ENCODE measurements around the gene RBM22.
A peak's percentile ranks its signal among the peaks of the same experiment; 100 is the strongest.

The RBM22 gene

DNA sequence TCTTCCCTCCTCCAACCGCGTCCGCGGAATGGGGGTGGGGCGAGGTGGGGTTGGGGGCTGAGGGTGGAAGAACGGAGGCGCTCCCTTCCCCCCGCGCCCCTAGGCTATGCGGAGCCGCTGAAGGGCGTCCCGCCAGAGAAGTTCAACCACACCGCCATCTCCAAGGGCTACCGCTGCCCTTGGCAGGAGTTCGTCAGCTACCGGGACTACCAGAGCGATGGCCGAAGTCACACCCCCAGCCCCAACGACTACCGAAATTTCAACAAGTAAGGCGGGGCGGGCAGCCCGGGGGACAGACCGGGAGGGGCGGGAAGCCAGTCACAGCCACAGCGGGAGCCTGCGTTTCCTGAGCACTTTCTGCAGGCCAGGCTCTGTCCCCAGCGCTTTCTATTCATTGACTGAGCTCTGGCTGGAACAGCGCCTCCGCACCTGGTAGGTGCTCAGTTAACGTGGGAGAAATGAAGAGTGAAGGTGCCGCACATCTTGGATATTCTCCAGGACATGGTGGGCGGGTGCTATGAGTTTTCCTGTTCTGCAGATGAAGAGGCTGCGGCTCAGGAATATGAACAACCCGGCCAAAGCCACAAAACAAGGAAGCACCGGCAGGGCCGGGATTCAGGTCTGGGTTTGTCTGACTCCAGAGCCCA is 28.5 kb downstream of the RBM22 start:
- no peak for DNase-seq

DNA sequence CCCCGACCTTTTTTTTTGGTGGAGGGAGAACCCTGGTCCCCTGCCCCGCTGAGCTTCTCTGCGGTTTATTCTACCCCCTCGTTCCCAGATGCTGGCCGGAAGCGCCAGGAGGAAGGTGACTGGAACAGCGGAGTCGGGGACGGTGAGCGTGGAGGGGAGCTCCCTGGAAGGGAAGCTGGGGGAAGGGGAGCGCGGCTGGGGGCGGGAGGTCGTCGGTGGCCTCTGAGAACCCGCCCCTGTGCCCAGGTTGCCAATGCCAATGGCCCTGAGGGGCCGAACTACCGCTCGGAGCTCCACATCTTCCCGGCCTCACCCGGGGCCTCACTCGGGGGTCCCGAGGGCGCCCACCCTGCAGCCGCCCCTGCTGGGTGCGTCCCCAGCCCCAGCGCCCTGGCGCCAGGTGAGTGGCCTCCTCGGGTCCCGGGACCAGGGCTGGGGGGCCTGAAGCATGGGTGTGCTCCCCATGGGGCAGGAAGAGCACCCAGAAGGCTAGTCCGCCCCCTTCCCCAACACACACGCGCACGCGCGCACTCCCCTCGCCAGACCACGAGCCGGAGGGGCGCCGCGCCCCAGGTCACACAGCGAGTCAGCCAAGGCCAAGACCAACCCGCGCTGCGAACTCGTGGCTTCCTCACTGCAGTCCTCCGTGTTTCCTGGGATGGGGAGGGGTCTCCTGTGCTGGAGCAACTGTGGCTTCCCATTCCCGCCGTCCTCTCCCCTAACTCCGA is 29.2 kb downstream of the RBM22 start:
- DNase-seq = no peak

DNA sequence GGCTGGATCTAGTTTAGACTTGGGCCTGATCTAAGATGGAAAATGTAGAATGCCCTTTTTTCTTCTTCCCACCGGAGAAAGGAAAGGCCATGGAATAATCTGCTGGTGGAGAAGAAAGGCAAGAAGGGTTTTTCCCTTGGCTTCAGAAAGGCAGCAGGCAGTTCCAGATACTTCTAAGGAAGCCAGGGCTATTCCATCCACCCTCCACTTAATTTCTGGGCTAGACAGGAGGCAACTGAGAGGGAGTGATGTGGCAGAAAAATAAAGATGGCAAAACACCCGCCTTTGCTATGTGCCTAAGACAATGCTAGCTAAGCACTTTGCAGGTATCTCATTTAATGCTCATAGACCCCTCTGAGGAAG is 29.9 kb downstream of the RBM22 start:
- DNase-seq = no peak

DNA sequence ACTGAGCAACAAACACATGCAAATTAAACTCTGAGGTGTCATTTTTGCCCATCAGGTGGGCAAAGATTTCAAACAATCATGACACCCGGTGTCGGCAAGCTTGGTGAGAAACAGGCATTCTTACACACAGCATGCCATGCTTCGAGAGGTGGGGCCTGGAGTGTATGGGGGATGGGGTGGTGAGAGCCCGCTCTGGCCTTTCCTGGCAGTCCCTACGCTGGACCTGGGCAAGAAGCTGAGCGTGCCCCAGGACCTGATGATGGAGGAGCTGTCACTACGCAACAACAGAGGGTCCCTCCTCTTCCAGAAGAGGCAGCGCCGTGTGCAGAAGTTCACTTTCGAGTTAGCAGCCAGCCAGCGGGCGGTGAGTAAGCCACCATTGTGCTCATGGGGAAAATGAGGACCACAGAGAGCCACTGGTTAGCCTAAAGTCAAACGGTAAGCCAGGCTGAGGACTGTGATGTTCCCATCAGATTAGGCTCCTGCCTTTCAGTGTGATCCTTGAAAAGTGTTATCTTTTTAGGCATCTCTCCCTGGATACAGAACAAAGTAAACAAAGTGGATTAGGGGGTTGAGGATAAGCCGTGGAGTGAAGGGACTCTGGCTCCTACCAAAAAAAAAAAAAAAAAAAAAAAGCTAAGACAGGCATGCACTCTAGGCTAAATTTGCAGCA is 30.5 kb downstream of the RBM22 start:
- DNase-seq = no peak

DNA sequence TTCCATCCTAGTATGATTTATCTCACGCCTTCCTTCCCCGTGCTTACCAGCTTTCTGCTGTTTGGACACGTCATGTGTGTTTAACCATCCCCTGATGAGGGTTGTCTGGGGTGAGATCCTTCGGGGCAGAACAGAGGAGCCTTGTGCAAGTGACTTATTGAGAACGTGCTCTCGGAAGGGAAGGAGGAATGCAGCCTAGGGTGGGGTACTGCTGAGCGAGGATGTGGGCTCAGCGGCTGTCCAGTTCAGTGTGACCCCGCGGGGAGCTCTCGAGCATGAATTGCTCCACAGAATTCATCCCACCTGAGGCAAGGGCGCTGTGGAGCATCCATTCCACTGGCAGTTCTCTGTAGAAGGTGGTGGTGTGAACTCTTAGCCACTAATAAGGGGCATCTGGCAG is 35.8 kb downstream of the RBM22 start:
- DNase-seq = no peak

DNA sequence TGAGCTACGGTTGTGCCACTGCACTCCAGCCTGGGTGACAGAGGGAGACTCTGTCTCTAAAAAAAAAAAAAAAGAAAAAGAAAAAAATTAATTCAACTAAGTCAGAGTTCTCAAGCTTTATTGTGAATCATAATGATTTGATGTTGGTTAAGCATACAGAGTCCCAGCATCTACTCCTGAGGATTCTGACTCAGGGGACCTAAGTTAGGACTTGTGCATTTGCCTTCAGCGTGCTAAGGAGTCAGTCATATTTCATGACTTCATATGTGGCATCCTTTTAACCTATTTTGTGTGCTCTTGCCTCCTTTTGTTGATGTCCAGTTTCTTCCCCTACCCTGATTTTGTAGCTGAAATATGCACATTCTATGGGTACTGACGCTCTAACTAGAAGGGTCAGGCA is 36.9 kb downstream of the RBM22 start:
- DNase-seq = no peak

DNA sequence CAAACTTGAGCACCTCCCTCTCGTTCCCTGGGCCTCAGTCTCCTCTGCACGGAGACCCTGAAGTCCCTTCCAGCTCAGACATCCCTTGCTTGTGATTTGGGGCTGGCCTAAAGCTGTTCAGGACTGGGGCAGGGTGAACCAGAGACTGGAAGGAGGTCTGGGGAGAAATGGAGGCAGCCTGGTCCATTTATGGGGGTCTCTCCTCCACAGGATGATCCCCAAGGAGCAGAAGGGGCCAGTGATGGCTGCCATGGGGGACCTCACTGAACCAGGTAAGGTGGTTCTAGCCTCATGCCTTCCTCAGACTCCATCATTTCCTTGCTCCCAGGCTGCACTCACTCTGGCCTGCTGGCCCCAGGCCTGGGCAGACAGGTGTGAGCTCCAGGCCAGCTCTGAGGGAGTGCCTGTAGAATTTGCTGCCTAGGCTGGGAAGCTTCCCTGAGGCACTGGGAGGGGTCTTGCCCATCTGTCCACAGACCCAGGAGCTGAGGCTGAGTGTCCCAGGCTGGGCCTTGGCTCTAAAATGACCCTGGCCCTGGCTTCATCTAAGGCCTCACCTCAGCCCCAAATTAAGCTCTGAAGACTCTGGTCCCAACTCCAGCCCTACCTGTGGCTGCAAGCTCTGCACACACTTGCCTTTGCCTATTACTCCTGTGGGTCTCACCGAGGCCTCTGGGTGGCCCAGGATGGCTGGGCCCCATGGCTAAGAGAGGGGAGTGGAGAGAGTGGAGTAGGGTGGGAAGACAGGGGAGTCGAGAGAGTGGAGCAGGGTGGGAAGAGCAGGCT is 37.9 kb downstream of the RBM22 start:
- DNase-seq = no peak

DNA sequence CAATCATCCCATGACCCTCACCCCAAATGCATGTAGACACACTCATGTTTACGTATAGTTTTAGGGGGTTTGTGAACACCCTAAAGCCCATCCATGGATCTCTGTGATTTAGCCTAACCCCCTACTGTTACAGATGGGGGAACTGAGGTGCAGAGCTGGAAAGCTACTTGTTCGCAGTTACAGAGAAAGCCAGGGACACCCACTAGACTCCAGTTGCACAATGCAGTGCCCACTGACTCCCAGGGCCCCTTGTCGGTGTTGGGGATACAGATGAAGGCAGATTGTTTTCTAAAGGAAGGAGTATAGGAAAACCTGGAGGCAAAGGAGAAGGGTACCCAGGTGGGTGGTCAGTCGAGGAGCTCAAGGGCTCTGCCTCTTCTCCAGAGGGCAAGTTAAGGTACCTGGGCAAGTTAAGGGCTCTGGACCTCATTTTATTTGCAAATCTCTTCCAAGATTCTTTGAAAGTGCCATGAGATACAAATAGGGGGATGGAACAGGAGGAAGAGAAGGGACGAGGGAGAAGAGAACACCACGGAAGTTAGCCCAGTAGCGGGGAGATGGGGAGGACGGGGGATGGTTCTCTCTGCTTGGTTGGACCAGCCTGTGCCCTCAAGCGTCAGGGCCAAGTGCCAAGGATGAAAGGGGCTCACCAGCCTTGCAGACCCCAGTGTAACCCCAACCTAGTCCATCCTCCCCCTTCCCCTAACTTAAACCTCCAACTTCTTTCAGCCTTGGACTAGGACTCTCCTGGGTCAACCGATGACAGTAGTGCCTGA is 38.9 kb downstream of the RBM22 start:
- DNase-seq = no peak

DNA sequence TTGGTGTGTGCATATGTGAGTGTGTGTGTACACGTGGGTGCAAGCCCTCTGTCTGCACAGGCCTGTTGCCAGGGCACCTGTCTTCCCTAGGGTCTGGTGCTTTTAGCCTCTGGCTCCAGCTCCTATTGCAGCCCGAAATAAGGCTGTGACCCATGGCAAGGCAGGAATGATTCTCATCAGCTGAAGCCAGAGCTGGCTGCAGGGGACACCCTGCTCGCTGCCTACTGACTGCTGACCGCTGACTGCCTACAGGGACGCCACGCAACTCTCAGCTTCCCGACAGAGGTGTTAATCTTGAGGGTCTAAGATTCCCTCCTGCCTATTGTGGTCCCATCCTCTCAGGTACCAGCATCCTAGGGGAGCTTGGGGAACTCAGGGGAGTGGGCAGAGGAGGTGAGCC is 39.8 kb downstream of the RBM22 start, which contains the start of gene MYOZ3:
Gene MYOZ3, plus strand, starts transcription at position 166 of the 400 bp plus-strand sequence. CDS start 1,691 bp downstream, outside the sequence.
- no peak for DNase-seq

DNA sequence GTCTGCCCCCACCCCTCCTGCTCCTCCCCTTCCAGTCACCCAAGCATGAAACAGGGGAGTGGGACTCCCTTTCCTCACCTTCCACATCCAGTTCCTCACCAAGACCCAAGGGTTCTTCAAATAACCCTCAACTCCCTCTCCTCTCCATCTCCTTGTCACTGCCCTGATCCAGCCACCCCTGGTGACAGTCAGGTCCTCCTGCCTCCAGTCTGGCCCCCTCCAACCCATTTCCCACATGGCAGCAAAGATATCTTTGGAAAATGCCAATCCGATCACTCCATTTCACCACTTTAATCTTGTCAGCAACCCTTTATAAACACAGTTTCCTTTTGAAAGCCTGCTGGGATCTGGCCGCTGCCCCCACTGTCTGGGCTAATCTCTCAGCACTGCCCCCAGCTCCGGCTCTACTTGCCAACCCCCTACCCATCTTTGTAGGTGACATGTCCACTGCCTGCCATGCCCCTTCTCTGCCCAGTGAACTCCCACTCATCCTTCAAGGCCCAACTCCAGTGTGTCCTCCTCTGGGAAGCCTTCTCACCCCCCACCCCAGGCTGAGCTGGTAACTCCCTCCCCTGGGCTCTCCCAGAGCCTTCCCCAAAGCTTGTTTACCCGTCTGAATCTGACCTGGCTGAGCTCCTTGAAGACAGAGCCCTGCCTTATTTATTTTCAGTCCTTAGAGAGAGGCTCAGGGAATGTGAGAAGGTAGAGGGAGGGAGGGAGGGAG is 40.6 kb downstream of the RBM22 start:
- DNase-seq = no peak

DNA sequence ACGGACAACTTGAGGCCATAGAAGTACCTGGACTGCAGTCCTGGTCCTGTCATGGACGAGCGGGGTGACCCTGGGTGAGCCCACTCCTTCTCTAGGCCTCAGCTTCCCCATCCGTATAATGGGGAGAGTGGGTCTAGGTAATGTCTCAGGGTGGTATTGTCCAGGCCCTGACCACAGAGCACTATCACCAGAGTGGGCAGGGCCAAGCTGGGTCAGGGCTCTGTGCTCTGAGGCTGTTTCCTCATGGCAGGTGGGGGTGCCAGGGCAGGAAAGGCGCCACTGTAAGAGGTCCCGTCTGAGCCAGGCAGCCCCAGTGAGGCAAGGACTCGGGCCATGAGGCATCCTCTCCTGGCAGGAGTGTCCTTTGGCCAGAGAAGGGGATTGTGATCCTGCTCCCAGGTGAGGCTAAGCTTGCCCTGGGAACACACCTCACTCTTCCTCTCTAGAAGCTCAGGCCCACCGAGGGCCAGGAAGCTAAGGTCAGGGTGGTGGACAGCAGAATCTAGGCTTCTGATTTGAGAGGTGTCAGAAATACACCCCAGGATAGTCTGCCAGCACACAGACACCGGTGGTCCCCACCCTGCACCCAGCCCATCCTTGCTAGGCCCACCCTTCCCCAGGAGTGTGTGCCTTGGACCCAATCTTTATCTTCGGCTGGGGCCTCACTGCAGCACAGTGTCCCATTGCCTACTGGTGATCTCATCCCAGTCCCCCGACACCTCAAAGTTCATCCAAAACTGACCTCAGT is 41.3 kb downstream of the RBM22 start:
- no peak for DNase-seq

DNA sequence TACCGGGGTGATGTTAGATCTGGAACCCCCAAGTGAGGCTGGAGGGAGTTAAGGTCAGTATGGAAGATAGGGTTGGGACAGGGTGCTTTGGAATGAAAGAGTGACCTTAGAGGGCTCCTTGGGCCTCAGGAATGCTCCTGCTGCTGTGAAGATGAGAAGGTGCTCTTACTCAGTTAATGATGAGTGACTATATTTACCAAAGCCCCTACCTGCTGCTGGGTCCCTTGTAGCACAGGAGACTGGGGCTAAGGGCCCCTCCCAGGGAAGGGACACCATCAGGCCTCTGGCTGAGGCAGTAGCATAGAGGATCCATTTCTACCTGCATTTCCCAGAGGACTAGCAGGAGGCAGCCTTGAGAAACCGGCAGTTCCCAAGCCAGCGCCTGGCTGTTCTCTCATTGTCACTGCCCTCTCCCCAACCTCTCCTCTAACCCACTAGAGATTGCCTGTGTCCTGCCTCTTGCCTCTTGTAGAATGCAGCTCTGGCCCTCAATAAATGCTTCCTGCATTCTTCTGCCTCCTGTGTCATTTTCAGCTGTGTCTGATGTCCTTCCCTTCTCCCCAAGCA is 42.1 kb downstream of the RBM22 start:
- DNase-seq = no peak

DNA sequence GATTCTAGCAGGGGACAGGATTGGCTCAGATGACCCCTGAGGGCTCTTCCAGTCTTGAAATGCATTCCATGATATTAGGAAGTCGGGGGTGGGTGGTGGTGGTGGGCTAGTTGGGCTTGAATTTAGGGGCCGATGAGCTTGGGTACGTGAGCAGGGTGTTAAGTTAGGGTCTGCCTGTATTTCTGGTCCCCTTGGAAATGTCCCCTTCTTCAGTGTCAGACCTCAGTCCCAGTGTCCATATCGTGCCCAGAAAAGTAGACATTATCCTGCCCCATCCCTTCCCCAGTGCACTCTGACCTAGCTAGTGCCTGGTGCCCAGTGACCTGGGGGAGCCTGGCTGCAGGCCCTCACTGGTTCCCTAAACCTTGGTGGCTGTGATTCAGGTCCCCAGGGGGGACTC is 42.7 kb downstream of the RBM22 start:
- DNase-seq = no peak

DNA sequence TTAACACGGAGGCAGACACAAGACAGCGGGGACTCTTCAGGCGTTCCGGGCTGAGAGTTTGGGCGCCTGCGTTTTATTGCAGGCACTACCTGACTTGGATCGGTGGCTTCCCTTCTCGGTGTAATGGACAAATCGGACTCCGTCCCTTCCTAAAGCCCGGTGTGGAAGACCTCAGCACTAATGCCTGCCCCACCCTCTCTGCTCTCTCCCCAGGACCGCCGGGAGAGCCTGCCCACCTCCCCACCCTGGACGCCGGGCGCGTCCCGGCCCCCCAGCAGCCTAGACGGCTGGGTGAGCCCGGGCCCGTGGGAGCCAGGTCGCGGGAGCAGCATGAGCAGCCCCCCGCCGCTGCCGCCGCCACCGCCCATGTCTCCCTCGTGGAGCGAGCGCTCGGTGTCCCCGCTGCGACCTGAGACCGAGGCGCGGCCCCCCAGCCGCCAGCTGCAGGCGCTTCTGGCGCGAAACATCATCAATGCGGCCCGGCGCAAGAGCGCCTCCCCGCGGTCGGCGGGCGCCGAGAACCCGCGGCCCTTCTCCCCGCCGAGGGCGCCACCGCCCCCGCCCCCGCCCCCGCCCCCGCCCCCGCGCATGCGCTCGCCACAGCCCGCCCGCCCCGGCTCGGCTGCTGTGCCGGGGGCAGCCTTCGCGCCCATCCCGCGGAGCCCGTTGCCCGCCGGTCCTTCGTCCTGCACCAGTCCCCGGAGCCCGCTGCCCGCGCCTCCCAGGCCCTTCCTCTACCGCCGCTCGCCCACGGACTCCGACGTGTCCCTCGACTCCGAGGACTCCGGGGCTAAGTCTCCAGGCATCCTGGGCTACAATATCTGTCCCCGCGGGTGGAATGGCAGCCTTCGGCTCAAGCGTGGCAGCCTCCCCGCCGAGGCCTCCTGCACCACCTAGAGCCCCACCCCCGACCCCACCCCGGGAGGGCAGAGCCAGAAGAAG is 44.4 kb downstream of the RBM22 start:
- DNase-seq = peak; percentile 34 to 82 (median 50)

DNA sequence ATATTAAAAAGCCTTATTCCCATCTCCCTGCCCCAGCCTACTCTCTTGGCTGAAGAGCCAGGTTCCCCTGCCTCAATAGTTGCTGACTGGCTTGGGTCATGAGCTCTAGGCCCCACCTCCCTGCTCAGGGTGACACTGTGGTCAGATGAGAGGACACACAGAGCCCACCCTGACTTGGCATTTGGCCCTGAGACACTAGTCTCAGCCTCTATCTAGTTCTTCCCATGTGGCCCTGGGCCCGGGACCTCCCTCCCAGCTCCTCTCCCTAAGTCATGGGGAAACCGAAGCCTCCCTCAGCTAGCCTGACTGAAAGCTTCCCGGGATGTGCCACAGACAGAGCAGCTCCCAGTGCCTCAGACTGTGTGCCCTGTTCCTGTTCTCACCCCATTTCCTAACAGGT is 45.6 kb downstream of the RBM22 start:
- DNase-seq = no peak

DNA sequence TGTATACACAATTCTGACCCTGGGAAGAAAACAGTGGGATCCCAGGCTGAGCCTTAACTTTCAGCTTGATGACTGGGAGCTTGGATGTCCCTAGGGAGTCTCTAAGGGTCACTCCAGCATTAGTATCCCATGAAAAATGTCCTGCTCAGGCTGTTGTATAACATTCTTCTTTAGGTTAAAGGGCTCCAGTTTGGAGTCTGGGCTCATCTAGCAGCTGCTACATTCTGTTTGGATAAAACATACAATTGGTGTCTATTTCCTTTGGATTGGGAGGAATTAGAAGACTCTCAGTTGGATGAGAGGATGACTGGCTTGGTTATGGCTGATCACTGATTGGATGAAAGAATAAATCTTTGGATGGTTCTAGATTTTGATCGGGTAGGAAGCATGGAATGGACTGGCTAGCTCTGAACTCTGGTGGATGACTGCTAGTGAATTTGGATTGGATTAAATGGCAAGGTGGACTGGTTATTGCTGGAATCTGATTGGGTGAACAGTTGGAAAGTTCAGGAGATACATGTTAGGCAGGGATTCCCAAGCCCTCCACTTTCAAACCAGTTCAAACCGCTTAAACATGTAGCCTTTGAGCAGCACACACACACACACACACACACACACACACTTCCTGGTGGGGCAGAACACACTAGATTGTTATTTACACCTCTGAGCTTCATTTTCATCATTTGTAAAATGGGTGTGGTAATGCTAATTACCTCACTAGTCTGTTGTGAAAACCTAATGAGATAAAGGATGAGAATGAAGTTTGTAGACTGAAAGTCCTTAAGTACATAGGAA is 46.9 kb downstream of the RBM22 start:
- no peak for DNase-seq

DNA sequence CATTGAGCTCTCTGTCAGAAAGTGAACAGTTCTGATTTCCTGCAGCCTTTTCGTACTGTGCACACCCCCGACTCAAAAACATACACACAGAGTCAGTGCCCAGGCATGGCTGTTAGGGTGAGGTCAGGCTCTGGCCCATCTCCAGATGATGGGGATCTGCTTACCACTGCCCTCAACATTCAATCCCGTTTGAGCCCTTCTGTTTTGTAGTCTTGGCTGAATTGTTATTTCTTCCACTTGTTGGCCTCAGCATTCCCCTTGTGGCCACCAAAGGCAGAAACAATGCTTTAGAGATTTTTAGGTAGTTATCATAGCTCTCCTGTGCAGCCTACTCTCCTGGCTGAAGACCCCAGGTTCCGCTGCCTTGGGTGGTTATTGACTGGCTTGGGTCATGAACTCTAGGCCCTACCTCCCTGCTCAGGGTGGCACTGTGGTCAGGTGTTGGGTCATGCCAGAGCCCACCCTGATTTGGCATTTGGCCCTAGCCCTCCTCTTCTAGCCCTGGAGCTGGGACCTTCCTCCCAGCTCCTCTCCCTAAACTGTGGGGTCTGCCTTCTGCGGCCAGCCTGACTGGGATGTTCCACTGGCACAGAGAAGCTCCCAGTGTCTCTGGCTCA is 47.6 kb downstream of the RBM22 start:
- no peak for DNase-seq

All from activated naive CD4-positive, alpha-beta T cell (primary cell).